Measurements from ENCODE around the gene SPOCK1. TPM values are rescaled to one million over a fixed set of nuclear protein-coding genes. Genes with fewer than 3 reads are reported as not detected.
A peak's percentile ranks its signal among the peaks of the same experiment; 100 is the strongest.

The SPOCK1 gene
- polyA plus RNA-seq, 1 experiment, result 76.0 TPM

DNA sequence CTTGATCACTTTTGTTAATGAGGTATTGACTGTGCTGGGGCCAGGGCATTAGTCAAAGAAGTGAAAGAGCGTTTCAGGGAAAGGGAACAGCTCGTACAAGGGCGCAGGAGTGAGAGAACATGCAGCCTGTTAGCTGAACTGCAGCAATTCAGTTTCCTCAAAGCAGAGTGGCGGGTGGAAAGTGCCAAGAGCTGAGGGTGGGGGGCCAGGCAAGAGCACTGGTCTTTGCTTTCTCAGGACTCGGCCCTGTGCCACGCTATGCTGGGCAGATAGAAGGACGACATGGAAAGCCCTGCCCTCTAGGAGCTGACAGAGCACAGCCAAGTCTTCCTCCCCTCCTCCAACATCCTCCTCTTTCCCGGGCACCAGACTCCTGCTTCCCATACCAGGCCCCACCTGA, 304.8 kb downstream of the SPOCK1 start:
- Histone ChIP-seq H3K27ac (ENCODE audit: low read depth, low read length) (no peak overlapping the region), H3K9me3 (ENCODE audit: control insufficient read depth, insufficient read depth, low read length) (no peaks in the 10 kb centered on the region), H3K4me3 (ENCODE audit: low read depth, low read length) (no peak overlapping the region), H3K27me3 (ENCODE audit: control insufficient read depth, insufficient read depth, low read length) (no peaks in the 10 kb centered on the region)
- ChIA-PET POLR2A (no interaction called here), CTCF (no interaction called here)
- TF ChIP-seq, protein P1, sequence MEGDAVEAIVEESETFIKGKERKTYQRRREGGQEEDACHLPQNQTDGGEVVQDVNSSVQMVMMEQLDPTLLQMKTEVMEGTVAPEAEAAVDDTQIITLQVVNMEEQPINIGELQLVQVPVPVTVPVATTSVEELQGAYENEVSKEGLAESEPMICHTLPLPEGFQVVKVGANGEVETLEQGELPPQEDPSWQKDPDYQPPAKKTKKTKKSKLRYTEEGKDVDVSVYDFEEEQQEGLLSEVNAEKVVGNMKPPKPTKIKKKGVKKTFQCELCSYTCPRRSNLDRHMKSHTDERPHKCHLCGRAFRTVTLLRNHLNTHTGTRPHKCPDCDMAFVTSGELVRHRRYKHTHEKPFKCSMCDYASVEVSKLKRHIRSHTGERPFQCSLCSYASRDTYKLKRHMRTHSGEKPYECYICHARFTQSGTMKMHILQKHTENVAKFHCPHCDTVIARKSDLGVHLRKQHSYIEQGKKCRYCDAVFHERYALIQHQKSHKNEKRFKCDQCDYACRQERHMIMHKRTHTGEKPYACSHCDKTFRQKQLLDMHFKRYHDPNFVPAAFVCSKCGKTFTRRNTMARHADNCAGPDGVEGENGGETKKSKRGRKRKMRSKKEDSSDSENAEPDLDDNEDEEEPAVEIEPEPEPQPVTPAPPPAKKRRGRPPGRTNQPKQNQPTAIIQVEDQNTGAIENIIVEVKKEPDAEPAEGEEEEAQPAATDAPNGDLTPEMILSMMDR (IDR thresholded peaks at IDR 0.05; ENCODE audit: low read depth, low read length), result no peak
- no peak for DNase-seq (ENCODE audit: low read depth, low spot score)

DNA sequence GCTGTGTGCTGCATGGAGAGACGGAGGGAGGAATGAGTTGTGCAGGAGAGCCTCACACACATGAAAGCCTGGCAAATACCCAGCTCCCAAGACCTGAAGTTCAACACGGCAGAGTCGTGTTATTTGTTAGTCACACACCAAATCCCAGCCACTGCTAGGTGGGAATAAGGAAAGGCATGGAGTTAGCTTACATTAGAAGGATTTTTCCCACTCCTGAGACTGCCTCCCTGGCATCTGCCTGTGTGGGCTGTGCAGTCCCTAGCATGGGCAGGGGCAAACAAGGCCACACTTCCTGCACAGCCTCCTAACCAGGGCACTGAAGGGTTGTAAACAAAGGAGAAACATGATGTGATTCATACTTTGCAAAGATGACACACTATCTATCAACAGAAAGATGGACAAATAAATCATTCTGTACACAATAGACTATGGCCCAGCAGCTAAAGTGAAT, 306.8 kb downstream of the SPOCK1 start:
- TF ChIP-seq, protein P1 (IDR thresholded peaks at IDR 0.05; ENCODE audit: low read depth, low read length), result no peak
- H3K4me3 ChIP-seq (ENCODE audit: low read depth, low read length), result no peak overlapping the region
- POLR2A ChIA-PET, result no interaction called here
- no peak for DNase-seq (ENCODE audit: low read depth, low spot score)
- H3K27me3 ChIP-seq (ENCODE audit: control insufficient read depth, insufficient read depth, low read length), result no peaks in the 10 kb centered on the region
- no peaks in the 10 kb centered on the region for H3K9me3 ChIP-seq (ENCODE audit: control insufficient read depth, insufficient read depth, low read length)
- CTCF ChIA-PET, result interaction anchor here (0.9 kb wide), 1 partner anchor 44 kb away, joined by 3 read pairs; no protein-coding TSS in a partner anchor
- no peak overlapping the region for H3K27ac ChIP-seq (ENCODE audit: low read depth, low read length)

DNA sequence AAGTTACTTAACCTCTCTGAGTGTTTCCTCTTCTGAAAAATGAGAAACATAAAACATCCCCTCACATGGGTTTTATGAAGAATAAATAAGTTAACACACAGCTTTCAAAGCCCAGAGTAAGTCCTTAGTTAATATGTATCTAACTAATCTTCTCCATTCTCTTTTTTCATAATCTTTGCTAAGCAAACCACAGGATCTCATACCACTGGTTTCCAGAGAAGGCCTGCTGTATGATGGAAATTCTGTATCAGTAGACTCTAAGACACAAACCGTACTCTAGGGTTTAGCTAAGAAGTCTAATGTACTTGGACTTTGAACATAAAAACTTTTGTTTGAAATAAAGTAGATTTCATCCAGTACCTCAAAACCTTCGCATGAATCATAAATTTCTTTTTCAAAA, 307.9 kb downstream of the SPOCK1 start:
- TF ChIP-seq, protein P1 (IDR thresholded peaks at IDR 0.05; ENCODE audit: low read depth, low read length), result no peak
- POLR2A ChIA-PET, result no interaction called here
- no peak overlapping the region for H3K4me3 ChIP-seq (ENCODE audit: low read depth, low read length)
- no peak for DNase-seq (ENCODE audit: low read depth, low spot score)
- H3K27me3 ChIP-seq (ENCODE audit: control insufficient read depth, insufficient read depth, low read length), result no peaks in the 10 kb centered on the region
- CTCF ChIA-PET, result interaction anchor here (0.8 to 1.0 kb wide), 2 partner anchors 10 to 130 kb away, joined by 3 read pairs; no protein-coding TSS in a partner anchor
- H3K9me3 ChIP-seq (ENCODE audit: control insufficient read depth, insufficient read depth, low read length), result no peaks in the 10 kb centered on the region
- H3K27ac ChIP-seq (ENCODE audit: low read depth, low read length), result no peak overlapping the region

DNA sequence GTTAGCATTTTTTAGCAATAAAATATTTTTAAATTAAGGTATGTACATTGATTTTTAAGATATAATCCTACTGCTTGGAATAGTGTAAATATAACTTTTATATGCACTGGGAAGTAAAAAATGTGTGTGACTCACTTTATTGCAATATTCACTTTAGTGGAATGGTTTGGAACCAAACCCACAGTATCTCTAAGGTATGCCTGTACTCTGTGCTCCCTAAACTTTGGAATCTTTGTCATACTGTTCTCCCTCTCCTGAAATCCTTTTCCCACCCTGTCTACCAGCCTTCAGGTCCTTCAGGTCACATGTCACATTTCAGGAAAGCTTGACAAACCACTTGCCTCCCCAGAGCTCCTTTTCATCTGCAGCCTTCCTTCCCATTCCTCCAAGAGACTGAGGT, 308.7 kb downstream of the SPOCK1 start:
- CTCF ChIA-PET, result interaction anchor here (0.8 kb wide), 1 partner anchor 130 kb away, joined by 3 read pairs; no protein-coding TSS in a partner anchor
- Histone ChIP-seq H3K27ac (ENCODE audit: low read depth, low read length) (peak overlapping the region; percentile 13), H3K27me3 (ENCODE audit: control insufficient read depth, insufficient read depth, low read length) (no peaks in the 10 kb centered on the region), H3K4me3 (ENCODE audit: low read depth, low read length) (no peak overlapping the region), H3K9me3 (ENCODE audit: control insufficient read depth, insufficient read depth, low read length) (no peaks in the 10 kb centered on the region)
- DNase-seq (ENCODE audit: low read depth, low spot score), result no peak
- POLR2A ChIA-PET, result no interaction called here
- TF ChIP-seq, protein P1 (IDR thresholded peaks at IDR 0.05; ENCODE audit: low read depth, low read length), result no peak

DNA sequence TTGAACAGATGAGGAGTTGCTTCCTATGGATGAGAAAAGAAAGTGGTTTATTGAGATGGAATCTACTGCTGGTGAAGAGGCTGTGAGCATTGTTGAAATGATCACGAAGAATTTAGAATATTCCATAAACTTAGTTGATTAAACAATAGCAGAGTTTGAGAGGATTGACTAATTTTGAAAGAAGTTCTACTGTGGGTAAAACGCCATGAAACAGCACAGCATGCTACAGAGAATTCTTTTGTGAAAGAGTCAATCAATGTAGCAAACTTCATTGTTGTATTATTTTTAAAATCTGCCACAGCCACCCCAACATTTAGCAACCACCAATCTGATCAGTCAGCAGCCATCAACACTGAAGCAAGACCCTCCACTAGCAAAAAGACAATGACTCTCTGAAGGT, 309.1 kb downstream of the SPOCK1 start:
- no peak overlapping the region for H3K4me3 ChIP-seq (ENCODE audit: low read depth, low read length)
- TF ChIP-seq, protein P1 (IDR thresholded peaks at IDR 0.05; ENCODE audit: low read depth, low read length), result no peak
- ChIA-PET CTCF (no interaction called here), POLR2A (no interaction called here)
- no peaks in the 10 kb centered on the region for H3K9me3 ChIP-seq (ENCODE audit: control insufficient read depth, insufficient read depth, low read length)
- H3K27ac ChIP-seq (ENCODE audit: low read depth, low read length), result no peak overlapping the region
- DNase-seq (ENCODE audit: low read depth, low spot score), result no peak
- no peaks in the 10 kb centered on the region for H3K27me3 ChIP-seq (ENCODE audit: control insufficient read depth, insufficient read depth, low read length)

All from AG04450 (cell line).